K562 (cell line): ENCODE data around the gene TSC1. TPM values are rescaled to one million over a fixed set of nuclear protein-coding genes. Genes with fewer than 3 reads are reported as not detected.

Experiments
- CREBBP ChIP-seq: IDR thresholded peaks from one replicate; pipeline ENCODE4 v1.6.1; 2012; ENCODE audit warnings: low read depth, mild to moderate bottlenecking, control low read depth, inconsistent platforms, low read length
- ELF1 ChIP-seq: fragments of 200-800 bp; sonication (Bioruptor generic); IDR thresholded peaks from 2 replicates; pipeline ENCODE4 v1.6.1; 2016; ENCODE audit warnings: missing genetic modification characterization, missing compliant biosample characterization
- JUN ChIP-seq, 2 experiments: sonication (generic) in 1 of 2; formaldehyde crosslinking in 1 of 2; IDR thresholded peaks; 2 replicates each; pipeline versions ENCODE4 v1.6.1 to v1.8.0; 2012 to 2022; ENCODE audit warnings: borderline replicate concordance in 2 of 2, mild to moderate bottlenecking in 2 of 2, improper control_type of control experiment in 1 of 2, low read depth in 1 of 2, low read length in 1 of 2, missing genetic modification reagents in 1 of 2
- NCOA6 ChIP-seq: fragments of 450-650 bp; IDR thresholded peaks from 2 replicates; pipeline ENCODE4 v1.6.1; 2017; ENCODE audit warnings: mild to moderate bottlenecking
- NFYB ChIP-seq: IDR thresholded peaks from 2 replicates; pipeline ENCODE4 v1.6.1; 2011; ENCODE audit warnings: mild to moderate bottlenecking, moderate library complexity; ENCODE audit not compliant: insufficient read length; ENCODE audit errors: extremely low read depth
- NR3C1 ChIP-seq: sonication (generic); formaldehyde crosslinking; IDR thresholded peaks from 2 replicates; pipeline ENCODE4 v1.8.1; 2022; ENCODE audit warnings: missing genetic modification reagents
- RBM39 ChIP-seq: fragments of 200-400 bp; formaldehyde crosslinking; optimal IDR thresholded peaks from 2 replicates; pipeline ENCODE3; 2018; ENCODE audit warnings: low read depth, low read length
- RFX5 ChIP-seq: IDR thresholded peaks from 2 replicates; pipeline ENCODE4 v1.6.1; 2011; ENCODE audit warnings: low read depth, mild to moderate bottlenecking, improper control_type of control experiment, low read length
- SIN3B ChIP-seq: fragments of 450-650 bp; IDR thresholded peaks from 2 replicates; pipeline ENCODE4 v1.6.1; 2017; ENCODE audit warnings: low read depth, mild to moderate bottlenecking, moderate library complexity
- SLC30A9 ChIP-seq: fragments of 250-450 bp; sonication (Bioruptor Pico); IDR thresholded peaks from 2 replicates; pipeline ENCODE4 v1.8.0; 2022; ENCODE audit warnings: mild to moderate bottlenecking, moderate library complexity
- TCF3 ChIP-seq: sonication (generic); formaldehyde crosslinking; IDR thresholded peaks from 2 replicates; pipeline ENCODE4 v1.4.0; 2020; ENCODE audit warnings: mild to moderate bottlenecking, missing genetic modification reagents
- ZNF124 ChIP-seq: sonication (generic); formaldehyde crosslinking; IDR thresholded peaks from 2 replicates; pipeline ENCODE4 v1.8.1; 2022; ENCODE audit warnings: missing genetic modification reagents
- ZNF253 ChIP-seq: fragments of 250-450 bp; sonication (Bioruptor Pico); conservative IDR thresholded peaks from 2 replicates; pipeline ENCODE4 v1.6.1; 2021; ENCODE audit warnings: mild to moderate bottlenecking
- polyA plus RNA-seq, 8 experiments: library from polyadenylated mRNA; depleted of rRNA in 4 of 8; stranded (reverse) in 5 of 8; unstranded in 3 of 8; fragments of >200 nt; fragmentation: Nextera tagmentation in 2 of 8; fragmentation: Illumina TruSeq in 1 of 8; extraction: Ambion mirVana in 2 of 8; extraction: Trizol in 1 of 8; gene quantifications; 2 replicates each; pipeline versions ENCODE4 v1.2.1 to v1.2.3, GENCODE V29; 2011 to 2014; ENCODE audit warnings: inconsistent platforms in 1 of 8, missing spikeins in 1 of 8
- total RNA-seq, 7 experiments: library from RNA; depleted of rRNA in 6 of 7; stranded (reverse); fragments of >200 nt in 6 of 7; fragmentation: Illumina TruSeq in 2 of 7; extraction: Trizol in 2 of 7; gene quantifications; 2 replicates each; pipeline versions ENCODE4 v1.2.1 to v1.2.3, GENCODE V29; 2011 to 2021; ENCODE audit warnings: low replicate concordance in 1 of 7
- TF ChIP-seq, protein P1 (sequence below): fragments of 250-450 bp; sonication (Bioruptor Pico); IDR thresholded peaks from 2 replicates; pipeline ENCODE4 v1.8.0; 2022; ENCODE audit warnings: inconsistent platforms
- TF ChIP-seq, protein P2 (sequence below): fragments of 250-450 bp; sonication (Bioruptor Pico); IDR thresholded peaks from 2 replicates; pipeline ENCODE4 v1.8.0; 2021; ENCODE audit warnings: moderate library complexity, mild to moderate bottlenecking, inconsistent platforms
- TF ChIP-seq, protein P3 (sequence below): sonication (generic); formaldehyde crosslinking; IDR thresholded peaks from 2 replicates; pipeline ENCODE4 v1.8.1; 2023; ENCODE audit warnings: mild to moderate bottlenecking, missing genetic modification reagents
- TF ChIP-seq, protein P4 (sequence below): sonication (generic); formaldehyde crosslinking; IDR thresholded peaks from 2 replicates; pipeline ENCODE4 v1.8.1; 2023; ENCODE audit warnings: missing genetic modification reagents, mild to moderate bottlenecking, borderline replicate concordance

Gene TSC1
- total and polyA plus RNA-seq, 9 of the 15 experiments (the other 6 are each of a cell fraction or from before 2014, with no cell fraction given), result 6.9 to 37.6 (median 18.6) TPM

DNA sequence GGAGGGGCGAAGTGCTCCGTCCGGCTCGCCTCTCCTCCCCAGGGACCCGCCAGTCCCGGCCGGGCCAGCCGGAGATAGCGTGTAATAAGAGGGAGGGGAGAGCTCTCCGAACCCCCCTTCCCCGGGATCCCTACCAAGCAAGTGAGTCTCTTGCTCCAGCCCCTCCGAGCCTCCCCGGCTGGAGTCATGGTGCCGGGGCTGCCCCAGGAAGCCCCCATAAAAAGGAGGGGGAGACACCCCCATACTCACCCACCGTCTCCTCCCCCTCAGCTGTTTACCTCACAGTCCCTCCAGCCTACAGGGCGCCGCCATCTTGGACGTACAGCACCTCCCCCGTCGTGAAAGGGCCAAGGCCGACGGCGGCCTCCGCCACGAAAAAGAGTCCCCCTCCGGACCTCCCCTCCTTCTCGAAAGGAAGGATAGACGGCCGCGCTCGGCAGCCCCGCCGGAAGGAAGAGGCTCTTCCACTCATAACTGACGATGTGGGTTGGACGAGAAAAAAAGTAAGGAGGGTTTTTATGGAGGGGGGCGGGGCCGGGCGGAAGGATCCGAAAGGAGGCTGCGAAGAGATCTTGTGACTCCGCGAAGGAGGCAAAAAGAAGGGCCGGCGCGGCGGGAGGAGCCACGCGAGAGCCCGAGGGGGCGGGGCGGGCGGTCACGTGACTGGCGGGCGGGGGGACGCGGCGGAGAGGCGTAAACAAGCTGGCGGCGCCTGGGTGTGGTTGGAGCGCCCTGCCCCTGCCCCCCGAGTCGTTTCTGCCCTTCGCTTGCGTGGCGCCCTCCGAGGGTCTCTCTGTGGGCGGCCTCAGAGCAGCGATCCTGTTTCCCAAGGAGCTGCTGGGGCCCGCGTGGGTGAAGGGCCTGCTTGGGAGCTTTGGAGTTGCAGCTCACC is at the start of gene TSC1 (continued):
- TF ChIP-seq TCF3 (CRISPR knock-in tag) (no peak; the same call in 1 of the 2 replicates), CREBBP (no peak), NCOA6 (peak; percentile 64; the same call in 1 of the 2 replicates), JUN (IDR thresholded peaks at IDR 0.05; ENCODE audit: borderline replicate concordance, low read depth, low read length) (0 out of 2 replicates have a peak, but pooled peaks have one; percentile 18), JUN (CRISPR knock-in tag; IDR thresholded peaks at IDR 0.05; ENCODE audit: borderline replicate concordance) (no peak), SIN3B (peak; percentile 89), NR3C1 (CRISPR knock-in tag) (no peak), SLC30A9 (no peak), ELF1 (tag) (peak; percentile 52; the same call in 1 of the 2 replicates), RFX5 (no peak), ZNF253 (CRISPR knock-in tag) (no peak), ZNF124 (CRISPR knock-in tag) (no peak), RBM39 (peak; percentile 44), NFYB (no peak)
- TF ChIP-seq, protein P1, sequence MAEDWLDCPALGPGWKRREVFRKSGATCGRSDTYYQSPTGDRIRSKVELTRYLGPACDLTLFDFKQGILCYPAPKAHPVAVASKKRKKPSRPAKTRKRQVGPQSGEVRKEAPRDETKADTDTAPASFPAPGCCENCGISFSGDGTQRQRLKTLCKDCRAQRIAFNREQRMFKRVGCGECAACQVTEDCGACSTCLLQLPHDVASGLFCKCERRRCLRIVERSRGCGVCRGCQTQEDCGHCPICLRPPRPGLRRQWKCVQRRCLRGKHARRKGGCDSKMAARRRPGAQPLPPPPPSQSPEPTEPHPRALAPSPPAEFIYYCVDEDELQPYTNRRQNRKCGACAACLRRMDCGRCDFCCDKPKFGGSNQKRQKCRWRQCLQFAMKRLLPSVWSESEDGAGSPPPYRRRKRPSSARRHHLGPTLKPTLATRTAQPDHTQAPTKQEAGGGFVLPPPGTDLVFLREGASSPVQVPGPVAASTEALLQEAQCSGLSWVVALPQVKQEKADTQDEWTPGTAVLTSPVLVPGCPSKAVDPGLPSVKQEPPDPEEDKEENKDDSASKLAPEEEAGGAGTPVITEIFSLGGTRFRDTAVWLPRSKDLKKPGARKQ, result no peak
- TF ChIP-seq, protein P2, sequence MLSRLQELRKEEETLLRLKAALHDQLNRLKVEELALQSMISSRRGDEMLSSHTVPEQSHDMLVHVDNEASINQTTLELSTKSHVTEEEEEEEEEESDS (CRISPR knock-in tag), result no peak
- TF ChIP-seq, protein P3, sequence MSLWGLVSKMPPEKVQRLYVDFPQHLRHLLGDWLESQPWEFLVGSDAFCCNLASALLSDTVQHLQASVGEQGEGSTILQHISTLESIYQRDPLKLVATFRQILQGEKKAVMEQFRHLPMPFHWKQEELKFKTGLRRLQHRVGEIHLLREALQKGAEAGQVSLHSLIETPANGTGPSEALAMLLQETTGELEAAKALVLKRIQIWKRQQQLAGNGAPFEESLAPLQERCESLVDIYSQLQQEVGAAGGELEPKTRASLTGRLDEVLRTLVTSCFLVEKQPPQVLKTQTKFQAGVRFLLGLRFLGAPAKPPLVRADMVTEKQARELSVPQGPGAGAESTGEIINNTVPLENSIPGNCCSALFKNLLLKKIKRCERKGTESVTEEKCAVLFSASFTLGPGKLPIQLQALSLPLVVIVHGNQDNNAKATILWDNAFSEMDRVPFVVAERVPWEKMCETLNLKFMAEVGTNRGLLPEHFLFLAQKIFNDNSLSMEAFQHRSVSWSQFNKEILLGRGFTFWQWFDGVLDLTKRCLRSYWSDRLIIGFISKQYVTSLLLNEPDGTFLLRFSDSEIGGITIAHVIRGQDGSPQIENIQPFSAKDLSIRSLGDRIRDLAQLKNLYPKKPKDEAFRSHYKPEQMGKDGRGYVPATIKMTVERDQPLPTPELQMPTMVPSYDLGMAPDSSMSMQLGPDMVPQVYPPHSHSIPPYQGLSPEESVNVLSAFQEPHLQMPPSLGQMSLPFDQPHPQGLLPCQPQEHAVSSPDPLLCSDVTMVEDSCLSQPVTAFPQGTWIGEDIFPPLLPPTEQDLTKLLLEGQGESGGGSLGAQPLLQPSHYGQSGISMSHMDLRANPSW (CRISPR knock-in tag), result no peak
- TF ChIP-seq, protein P4, sequence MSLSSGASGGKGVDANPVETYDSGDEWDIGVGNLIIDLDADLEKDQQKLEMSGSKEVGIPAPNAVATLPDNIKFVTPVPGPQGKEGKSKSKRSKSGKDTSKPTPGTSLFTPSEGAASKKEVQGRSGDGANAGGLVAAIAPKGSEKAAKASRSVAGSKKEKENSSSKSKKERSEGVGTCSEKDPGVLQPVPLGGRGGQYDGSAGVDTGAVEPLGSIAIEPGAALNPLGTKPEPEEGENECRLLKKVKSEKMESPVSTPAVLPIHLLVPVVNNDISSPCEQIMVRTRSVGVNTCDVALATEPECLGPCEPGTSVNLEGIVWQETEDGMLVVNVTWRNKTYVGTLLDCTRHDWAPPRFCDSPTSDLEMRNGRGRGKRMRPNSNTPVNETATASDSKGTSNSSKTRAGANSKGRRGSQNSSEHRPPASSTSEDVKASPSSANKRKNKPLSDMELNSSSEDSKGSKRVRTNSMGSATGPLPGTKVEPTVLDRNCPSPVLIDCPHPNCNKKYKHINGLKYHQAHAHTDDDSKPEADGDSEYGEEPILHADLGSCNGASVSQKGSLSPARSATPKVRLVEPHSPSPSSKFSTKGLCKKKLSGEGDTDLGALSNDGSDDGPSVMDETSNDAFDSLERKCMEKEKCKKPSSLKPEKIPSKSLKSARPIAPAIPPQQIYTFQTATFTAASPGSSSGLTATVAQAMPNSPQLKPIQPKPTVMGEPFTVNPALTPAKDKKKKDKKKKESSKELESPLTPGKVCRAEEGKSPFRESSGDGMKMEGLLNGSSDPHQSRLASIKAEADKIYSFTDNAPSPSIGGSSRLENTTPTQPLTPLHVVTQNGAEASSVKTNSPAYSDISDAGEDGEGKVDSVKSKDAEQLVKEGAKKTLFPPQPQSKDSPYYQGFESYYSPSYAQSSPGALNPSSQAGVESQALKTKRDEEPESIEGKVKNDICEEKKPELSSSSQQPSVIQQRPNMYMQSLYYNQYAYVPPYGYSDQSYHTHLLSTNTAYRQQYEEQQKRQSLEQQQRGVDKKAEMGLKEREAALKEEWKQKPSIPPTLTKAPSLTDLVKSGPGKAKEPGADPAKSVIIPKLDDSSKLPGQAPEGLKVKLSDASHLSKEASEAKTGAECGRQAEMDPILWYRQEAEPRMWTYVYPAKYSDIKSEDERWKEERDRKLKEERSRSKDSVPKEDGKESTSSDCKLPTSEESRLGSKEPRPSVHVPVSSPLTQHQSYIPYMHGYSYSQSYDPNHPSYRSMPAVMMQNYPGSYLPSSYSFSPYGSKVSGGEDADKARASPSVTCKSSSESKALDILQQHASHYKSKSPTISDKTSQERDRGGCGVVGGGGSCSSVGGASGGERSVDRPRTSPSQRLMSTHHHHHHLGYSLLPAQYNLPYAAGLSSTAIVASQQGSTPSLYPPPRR (CRISPR knock-in tag), result no peak
